OCI-LY7 (cell line): ENCODE results near the gene KRTAP5-6.

Source experiments
- CTCF ChIP-seq: fragments of 200-600 bp; sonication (generic); conservative IDR thresholded peaks from 2 replicates; pipeline ENCODE4 v1.5.1; 2014; ENCODE audit warnings: mild to moderate bottlenecking, antibody characterized with exemption, low read length, moderate library complexity, mixed read lengths
- EZH2phosphoT487 ChIP-seq: fragments of 200-600 bp; sonication (generic); IDR thresholded peaks from 2 replicates; pipeline ENCODE4 v1.6.1; 2018; ENCODE audit warnings: low read depth, borderline replicate concordance, mild to moderate bottlenecking, mixed run types, antibody characterized with exemption, low read length, moderate library complexity, mixed read lengths

GRCh38 chr11:1717745-1718144, 20.8 kb downstream of the KRTAP5-6 start:
- TF ChIP-seq CTCF (no peak), EZH2phosphoT487 (no peak)
